ENCODE measurements around the gene PRUNE2. TPM values are rescaled to one million over a fixed set of nuclear protein-coding genes. Genes with fewer than 3 reads are reported as not detected.

PRUNE2 gene
- total and polyA plus RNA-seq, 2 of the 13 experiments (the other 11 are each of a cell fraction or from before 2014, with no cell fraction given): 0.02 TPM; not detected in 1

- Histone ChIP-seq H4K20me1 (ENCODE audit: insufficient read depth, low read length) (no peaks in the 10 kb centered on the region), H3K4me3 (replicated peaks in 1 of 3; ENCODE audit: insufficient read depth in 1 of 3, low read depth in 2 of 3, low read length in 3 of 3) (no peak overlapping the region), H3K4me1 (ENCODE audit: insufficient read depth, low read length) (no peaks in the 10 kb centered on the region), H3K79me2 (ENCODE audit: insufficient read depth, low read length) (no peaks in the 10 kb centered on the region), H3K36me3 (replicated peaks in 1 of 2; ENCODE audit: control insufficient read depth in 1 of 2, insufficient read depth in 2 of 2, low read length in 2 of 2) (no peaks in the 10 kb centered on the region), H3K4me2 (ENCODE audit: low read depth, low read length) (no peak overlapping the region), H3K9me3 (ENCODE audit: low read length) (no peaks in the 10 kb centered on the region), H3K27ac (ENCODE audit: extremely low read length, insufficient read depth, low read length) (no peak overlapping the region), H2AFZ (ENCODE audit: low read length) (no peak overlapping the region), H3K27me3 (ENCODE audit: control insufficient read depth in 1 of 2, insufficient read depth in 2 of 2, low read length in 2 of 2) (peaks cover 0 to 3% of the 10 kb centered on the region in 2 experiments; a peak in 2 of 5 replicates), H3K9ac (ENCODE audit: insufficient read depth, low read depth, low read length) (no peak overlapping the region)
- TF ChIP-seq SRF (IDR thresholded peaks at IDR 0.05; ENCODE audit: low read depth, low read length): no peak
- no peak for TF ChIP-seq CHD4 (IDR thresholded peaks at IDR 0.05; ENCODE audit: borderline replicate concordance, low read length)
- in situ Hi-C loops (cut with HindIII; ENCODE audit: extremely low pct_ligation_motif_present, low pct_unique_long_range_greater_than_20kb) (no loop called here), intact Hi-C loops (cut with micrococcal nuclease; ENCODE audit: unreplicated experiment) (no loop called here)
- DNase-seq (ENCODE audit: low spot score) (no peak), FAIRE-seq (no peak), ATAC-seq (no peak)
- ChIA-PET CTCF (ENCODE audit: low intra/inter-chr PET ratio, low total read pairs) (no interaction called here), POLR2A (no interaction called here)
- BruUV-seq (replicated peaks): no TSS peak
- WGBS (ENCODE audit: low lambda C conversion rate): 8% methylated on average over 2 of the region's 2 CpGs
Measured at GRCh38 chr9:76898786-76899185, 7.1 kb downstream of the PRUNE2 start.

DNA sequence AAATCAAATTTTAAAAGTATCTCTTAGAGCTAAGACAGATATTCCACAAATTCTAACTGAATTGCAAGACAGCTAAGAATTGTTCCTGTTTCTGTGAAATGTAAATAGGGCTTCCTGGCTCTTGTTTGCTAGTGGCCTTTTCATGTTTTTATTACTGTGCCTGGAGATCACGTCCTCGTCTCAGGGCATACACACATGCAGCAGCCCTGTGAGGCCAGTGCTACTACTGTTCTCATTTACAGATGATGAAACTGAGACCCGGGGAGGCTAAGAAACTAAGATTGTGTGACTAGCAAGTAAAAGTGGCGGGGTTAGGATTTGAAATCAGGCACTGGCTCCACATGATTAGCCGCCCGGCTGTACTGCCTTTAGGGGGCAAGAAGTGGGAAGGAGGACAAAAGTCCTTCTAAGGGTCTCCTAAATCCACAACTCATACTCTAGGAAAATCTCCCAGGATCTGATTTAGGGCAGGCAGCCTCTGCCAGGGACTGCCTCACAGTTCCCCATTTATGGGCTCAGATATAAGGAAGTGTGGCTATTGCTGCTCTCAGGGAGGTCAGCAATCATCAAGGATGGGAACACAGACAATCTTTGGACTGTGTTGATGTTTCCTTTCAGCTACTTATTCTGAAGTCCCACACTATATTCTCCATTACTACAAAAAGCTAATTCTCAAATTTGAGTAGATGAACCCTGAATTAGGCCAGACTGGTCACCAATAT, 7.9 kb downstream of the PRUNE2 start:
- TF ChIP-seq ZNF792 (CRISPR knock-in tag; IDR thresholded peaks at IDR 0.05) (no peak), NFE2L1 (CRISPR knock-in tag; IDR thresholded peaks at IDR 0.05; ENCODE audit: borderline replicate concordance) (no peak), PRMT3 (CRISPR knock-in tag; IDR thresholded peaks at IDR 0.05; ENCODE audit: borderline replicate concordance, low read depth) (no peak)
- TF ChIP-seq, protein P1, sequence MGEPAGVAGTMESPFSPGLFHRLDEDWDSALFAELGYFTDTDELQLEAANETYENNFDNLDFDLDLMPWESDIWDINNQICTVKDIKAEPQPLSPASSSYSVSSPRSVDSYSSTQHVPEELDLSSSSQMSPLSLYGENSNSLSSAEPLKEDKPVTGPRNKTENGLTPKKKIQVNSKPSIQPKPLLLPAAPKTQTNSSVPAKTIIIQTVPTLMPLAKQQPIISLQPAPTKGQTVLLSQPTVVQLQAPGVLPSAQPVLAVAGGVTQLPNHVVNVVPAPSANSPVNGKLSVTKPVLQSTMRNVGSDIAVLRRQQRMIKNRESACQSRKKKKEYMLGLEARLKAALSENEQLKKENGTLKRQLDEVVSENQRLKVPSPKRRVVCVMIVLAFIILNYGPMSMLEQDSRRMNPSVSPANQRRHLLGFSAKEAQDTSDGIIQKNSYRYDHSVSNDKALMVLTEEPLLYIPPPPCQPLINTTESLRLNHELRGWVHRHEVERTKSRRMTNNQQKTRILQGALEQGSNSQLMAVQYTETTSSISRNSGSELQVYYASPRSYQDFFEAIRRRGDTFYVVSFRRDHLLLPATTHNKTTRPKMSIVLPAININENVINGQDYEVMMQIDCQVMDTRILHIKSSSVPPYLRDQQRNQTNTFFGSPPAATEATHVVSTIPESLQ (CRISPR knock-in tag; conservative IDR thresholded peaks at IDR 0.05): no peak
- Histone ChIP-seq H3K9me3 (ENCODE audit: low read length) (no peaks in the 10 kb centered on the region), H3K79me2 (ENCODE audit: insufficient read depth, low read length) (no peaks in the 10 kb centered on the region), H2AFZ (ENCODE audit: low read length) (no peak overlapping the region), H3K4me3 (replicated peaks in 1 of 3; ENCODE audit: insufficient read depth in 1 of 3, low read depth in 2 of 3, low read length in 3 of 3) (no peak overlapping the region), H3K4me2 (ENCODE audit: low read depth, low read length) (no peak overlapping the region), H3K27me3 (ENCODE audit: control insufficient read depth in 1 of 2, insufficient read depth in 2 of 2, low read length in 2 of 2) (peaks cover 0 to 3% of the 10 kb centered on the region in 2 experiments; a peak in 2 of 5 replicates), H3K4me1 (ENCODE audit: insufficient read depth, low read length) (no peaks in the 10 kb centered on the region), H3K9ac (ENCODE audit: insufficient read depth, low read depth, low read length) (no peak overlapping the region), H3K27ac (ENCODE audit: extremely low read length, insufficient read depth, low read length) (no peak overlapping the region), H3K36me3 (replicated peaks in 1 of 2; ENCODE audit: control insufficient read depth in 1 of 2, insufficient read depth in 2 of 2, low read length in 2 of 2) (no peaks in the 10 kb centered on the region), H4K20me1 (ENCODE audit: insufficient read depth, low read length) (no peaks in the 10 kb centered on the region)
- BruUV-seq (replicated peaks): no TSS peak
- CTCF ChIA-PET (ENCODE audit: low intra/inter-chr PET ratio, low total read pairs): interaction anchor here (0.6 kb wide), 1 partner anchor 99 kb away, joined by 3 read pairs; no protein-coding TSS in a partner anchor
- POLR2A ChIA-PET: no interaction called here
- intact Hi-C loops (cut with micrococcal nuclease; ENCODE audit: unreplicated experiment) (no loop called here), in situ Hi-C loops (cut with HindIII; ENCODE audit: extremely low pct_ligation_motif_present, low pct_unique_long_range_greater_than_20kb) (no loop called here)
- DNase-seq (ENCODE audit: low spot score): no peak
- FAIRE-seq: no peak
- no peak for ATAC-seq
- 23% methylated on average over 6 of the region's 6 CpGs for WGBS (ENCODE audit: low lambda C conversion rate)

All from HepG2 (cell line).